Activated T-cell treated with anti-CD3 and anti-CD28 coated beads, Interleukin-2, amount 50 U/mL, for 24 hours (primary cell): ENCODE results near the gene ATAD3B.
"Not testable (repeated sequence)": the region's sequence is repeated elsewhere in the genome, so short reads cannot be mapped to it uniquely, and the experiment has no call there.

Experiments
- DNase-seq: peaks from one replicate; pipeline ENCODE4 v3.0.0-alpha.2; 2020
- H3K27ac Mint-ChIP-seq: 2 replicates; pipeline ENCODE4 v1.8.0; 2020; ENCODE audit warnings: mild to moderate bottlenecking, mixed read lengths
- H3K27me3 Mint-ChIP-seq: 2 replicates; pipeline ENCODE4 v1.8.0; 2020; ENCODE audit warnings: mixed read lengths
- H3K36me3 Mint-ChIP-seq: 2 replicates; pipeline ENCODE4 v1.8.0; 2020; ENCODE audit warnings: low read depth, mixed read lengths
- H3K4me1 Mint-ChIP-seq: 2 replicates; pipeline ENCODE4 v1.8.0; 2020; ENCODE audit warnings: low read depth, mixed read lengths
- H3K4me3 Mint-ChIP-seq: 2 replicates; pipeline ENCODE4 v1.8.0; 2020; ENCODE audit warnings: mild to moderate bottlenecking, moderate library complexity, mixed read lengths
- H3K9me3 Mint-ChIP-seq: 2 replicates; pipeline ENCODE4 v1.8.0; 2020; ENCODE audit warnings: mixed read lengths

ATAD3B gene

DNA sequence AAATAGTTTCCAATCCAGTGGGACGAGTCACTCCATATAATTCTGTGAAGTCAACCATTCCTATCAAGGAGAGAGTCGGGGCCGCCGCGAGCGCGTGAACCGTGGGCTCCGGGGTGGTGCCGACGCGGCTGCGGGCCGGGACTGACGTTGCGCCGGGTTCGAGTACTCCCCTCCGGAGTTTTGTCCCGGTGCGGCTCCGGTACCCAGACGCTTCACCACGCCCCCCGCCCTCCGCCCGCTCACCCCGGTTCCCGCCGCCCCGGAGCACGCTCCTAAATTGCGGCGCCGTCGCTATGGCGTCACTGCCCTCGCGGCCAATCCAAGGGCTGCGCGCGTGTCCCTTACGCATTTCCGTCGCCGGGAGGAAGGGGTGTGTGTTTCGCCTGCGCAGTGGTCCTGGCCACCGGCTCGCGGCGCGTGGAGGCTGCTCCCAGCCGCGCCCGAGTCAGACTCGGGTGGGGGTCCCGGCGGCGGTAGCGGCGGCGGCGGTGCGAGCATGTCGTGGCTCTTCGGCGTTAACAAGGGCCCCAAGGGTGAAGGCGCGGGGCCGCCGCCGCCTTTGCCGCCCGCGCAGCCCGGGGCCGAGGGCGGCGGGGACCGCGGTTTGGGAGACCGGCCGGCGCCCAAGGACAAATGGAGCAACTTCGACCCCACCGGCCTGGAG lies at the start of gene ATAD3B:
Gene ATAD3B (plus strand): TSS at position 377 of the 664 bp plus-strand sequence. CDS start 120 bp downstream, at position 497.
- Mint-ChIP-seq H3K4me3 (peak within 1 kb of the TSS; percentile 88), H3K4me1 (peaks cover 31% of the 10 kb centered on the region), H3K27me3 (no peaks in the 10 kb centered on the region), H3K9me3 (no peaks in the 10 kb centered on the region), H3K36me3 (peaks cover 36% of the 10 kb centered on the region), H3K27ac (peak within 1 kb of the TSS; percentile 94)
- peak; percentile 96 for DNase-seq

DNA sequence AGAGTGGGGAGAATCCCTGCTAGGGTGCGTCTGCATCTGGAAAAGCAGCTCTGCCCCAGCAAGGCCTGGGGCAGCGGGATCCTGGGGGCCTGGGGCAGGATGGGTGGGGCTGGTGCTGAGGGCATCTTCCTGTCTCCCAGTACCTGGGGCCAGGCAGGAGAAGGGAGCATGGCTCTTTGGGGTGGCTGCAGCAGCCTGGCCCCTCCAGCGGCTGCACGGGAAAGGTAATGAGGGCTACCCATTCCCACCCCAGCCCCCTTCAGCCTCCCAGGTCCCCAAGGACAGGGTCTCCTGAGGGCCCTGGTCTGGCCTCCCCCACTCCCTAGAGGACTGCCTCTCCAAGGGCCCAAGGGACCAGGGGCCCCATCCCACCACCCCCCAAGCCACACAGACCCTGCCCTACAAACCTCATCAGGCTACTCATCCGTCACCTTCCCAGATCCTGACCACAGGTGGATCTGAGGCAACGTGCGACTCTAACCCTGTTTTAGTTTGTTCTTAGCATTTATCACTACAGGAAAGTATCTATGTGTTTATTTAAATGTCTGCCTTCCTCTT lies 49.6 kb upstream of the ATAD3B start:
- H3K27me3 Mint-ChIP-seq: peaks cover 38% of the 10 kb centered on the region
- no peak overlapping the region for H3K27ac Mint-ChIP-seq
- H3K4me1 Mint-ChIP-seq: peaks cover 17% of the 10 kb centered on the region
- no peak overlapping the region for H3K4me3 Mint-ChIP-seq
- no peaks in the 10 kb centered on the region for H3K36me3 Mint-ChIP-seq
- DNase-seq: no peak
- H3K9me3 Mint-ChIP-seq: no peaks in the 10 kb centered on the region

DNA sequence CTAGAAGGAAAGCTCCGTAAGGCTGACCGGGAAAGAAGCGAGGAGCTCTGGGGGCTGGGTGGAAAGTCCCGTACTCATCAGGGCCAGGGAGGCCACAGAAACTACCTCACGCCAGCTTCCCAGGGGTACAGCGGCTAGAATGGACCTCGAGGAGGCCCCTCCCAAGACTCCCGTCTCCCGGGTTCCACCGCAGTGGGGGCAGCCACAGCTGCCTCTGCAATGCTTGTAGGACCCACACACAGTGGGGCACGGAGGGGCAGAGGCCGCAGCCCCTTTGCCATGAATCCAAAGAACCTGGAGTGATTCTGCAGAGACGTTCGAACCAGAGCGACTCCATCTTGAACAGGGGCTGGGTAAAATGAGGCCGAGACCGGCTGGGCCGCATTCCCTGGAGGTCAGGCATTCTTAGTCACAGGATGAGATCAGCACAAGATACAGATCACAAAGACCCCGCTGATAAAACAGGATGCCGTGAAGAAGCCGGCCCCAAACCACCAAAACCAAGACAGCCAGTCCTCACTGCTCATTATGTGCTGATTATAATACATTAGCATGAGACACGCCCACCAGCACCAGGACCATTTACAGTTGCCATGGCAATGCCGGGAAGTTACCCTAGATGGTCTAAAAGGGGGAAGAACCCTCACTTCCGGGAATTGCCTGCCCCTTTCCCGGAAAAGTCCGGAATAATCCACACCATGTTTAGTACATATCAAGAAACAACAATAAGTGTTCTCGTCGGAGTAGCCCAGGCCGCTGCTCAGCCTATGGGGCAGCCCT lies 48.9 kb upstream of the ATAD3B start:
- H3K27ac Mint-ChIP-seq: peak overlapping the region; percentile 17
- H3K9me3 Mint-ChIP-seq: no peaks in the 10 kb centered on the region
- H3K27me3 Mint-ChIP-seq: peaks cover 38% of the 10 kb centered on the region
- peaks cover 16% of the 10 kb centered on the region for H3K4me1 Mint-ChIP-seq
- no peak for DNase-seq
- H3K4me3 Mint-ChIP-seq: no peak overlapping the region
- no peaks in the 10 kb centered on the region for H3K36me3 Mint-ChIP-seq

DNA sequence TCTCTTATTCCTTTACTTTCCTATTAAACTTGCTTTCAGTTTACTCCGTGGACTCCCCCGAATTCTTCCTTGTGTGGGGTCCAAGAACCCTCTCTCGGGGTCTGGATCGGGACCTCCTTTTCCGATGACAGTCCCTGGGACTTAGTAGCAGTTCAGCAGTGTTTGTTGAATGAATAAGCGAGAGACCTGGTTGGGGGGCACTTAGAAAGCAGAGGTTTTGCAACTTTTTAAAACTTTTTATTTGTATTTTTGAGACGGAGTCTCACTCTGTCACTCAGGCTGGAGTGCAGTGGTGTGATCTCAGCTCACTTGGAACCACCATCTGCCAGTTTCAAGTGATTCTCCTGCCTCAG lies 48.3 kb upstream of the ATAD3B start:
- peaks cover 11% of the 10 kb centered on the region for H3K4me1 Mint-ChIP-seq
- H3K4me3 Mint-ChIP-seq: no peak overlapping the region
- no peak for DNase-seq
- H3K27me3 Mint-ChIP-seq: peaks cover 38% of the 10 kb centered on the region
- no peaks in the 10 kb centered on the region for H3K9me3 Mint-ChIP-seq
- H3K27ac Mint-ChIP-seq: no peak overlapping the region
- no peaks in the 10 kb centered on the region for H3K36me3 Mint-ChIP-seq

- no peaks in the 10 kb centered on the region for H3K36me3 Mint-ChIP-seq
- H3K27me3 Mint-ChIP-seq: peaks cover 50% of the 10 kb centered on the region
- no peak for DNase-seq
- H3K9me3 Mint-ChIP-seq: no peaks in the 10 kb centered on the region
- H3K4me1 Mint-ChIP-seq: peaks cover 10% of the 10 kb centered on the region
- H3K27ac Mint-ChIP-seq: no peak overlapping the region
- no peak overlapping the region for H3K4me3 Mint-ChIP-seq
Observed at GRCh38 chr1:1424707-1425106, 46.9 kb upstream of the ATAD3B start.

- no peak for DNase-seq
- peaks cover 10% of the 10 kb centered on the region for H3K4me1 Mint-ChIP-seq
- no peak overlapping the region for H3K27ac Mint-ChIP-seq
- no peaks in the 10 kb centered on the region for H3K36me3 Mint-ChIP-seq
- no peaks in the 10 kb centered on the region for H3K9me3 Mint-ChIP-seq
- no peak overlapping the region for H3K4me3 Mint-ChIP-seq
- peaks cover 56% of the 10 kb centered on the region for H3K27me3 Mint-ChIP-seq
Observed at GRCh38 chr1:1425426-1425752, 46.2 kb upstream of the ATAD3B start.

- H3K27ac Mint-ChIP-seq: no peak overlapping the region
- no peaks in the 10 kb centered on the region for H3K9me3 Mint-ChIP-seq
- peaks cover 53% of the 10 kb centered on the region for H3K27me3 Mint-ChIP-seq
- DNase-seq: no peak
- no peaks in the 10 kb centered on the region for H3K36me3 Mint-ChIP-seq
- no peak overlapping the region for H3K4me3 Mint-ChIP-seq
- peaks cover 10% of the 10 kb centered on the region for H3K4me1 Mint-ChIP-seq
Observed at GRCh38 chr1:1425753-1426495, 45.6 kb upstream of the ATAD3B start.

DNA sequence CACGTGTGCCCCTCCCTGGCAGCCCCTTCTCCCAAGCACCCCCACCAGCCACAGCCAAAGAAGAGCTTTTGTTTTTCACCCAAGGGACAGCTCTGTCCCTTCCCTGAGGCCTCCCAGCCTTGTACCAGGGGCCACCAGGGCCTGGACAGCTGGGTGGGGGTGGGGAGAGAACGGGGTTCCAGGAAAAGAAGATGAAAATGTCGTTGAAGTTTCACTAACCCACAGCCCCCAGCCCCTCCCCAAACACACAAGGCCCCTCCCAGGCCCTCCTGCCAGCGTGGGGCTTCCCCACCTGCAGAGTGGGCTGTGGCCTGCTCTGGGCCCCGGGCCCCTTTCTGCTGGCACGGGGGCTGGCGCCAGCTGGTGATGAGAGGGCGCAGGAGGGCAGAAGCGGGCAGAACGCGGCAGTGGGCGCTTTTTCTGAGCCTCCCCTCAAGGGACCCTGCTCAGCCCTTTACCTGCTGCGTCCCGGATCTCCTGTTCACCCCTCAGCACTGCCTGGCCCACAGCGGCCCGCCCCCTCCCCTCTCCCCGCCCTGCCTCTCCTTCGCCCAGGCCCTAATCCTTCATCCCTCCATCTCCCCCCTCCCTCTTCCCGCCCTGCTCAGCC lies 45.0 kb upstream of the ATAD3B start:
- Mint-ChIP-seq H3K4me1 (peaks cover 10% of the 10 kb centered on the region), H3K27ac (no peak overlapping the region), H3K27me3 (peaks cover 52% of the 10 kb centered on the region), H3K4me3 (no peak overlapping the region), H3K9me3 (no peaks in the 10 kb centered on the region), H3K36me3 (no peaks in the 10 kb centered on the region)
- DNase-seq: no peak

- no peaks in the 10 kb centered on the region for H3K9me3 Mint-ChIP-seq
- H3K4me1 Mint-ChIP-seq: peaks cover 8% of the 10 kb centered on the region
- H3K4me3 Mint-ChIP-seq: no peak overlapping the region
- peaks cover 53% of the 10 kb centered on the region for H3K27me3 Mint-ChIP-seq
- no peak for DNase-seq
- no peak overlapping the region for H3K27ac Mint-ChIP-seq
- no peaks in the 10 kb centered on the region for H3K36me3 Mint-ChIP-seq
Observed at GRCh38 chr1:1427106-1427819, 44.3 kb upstream of the ATAD3B start.

DNA sequence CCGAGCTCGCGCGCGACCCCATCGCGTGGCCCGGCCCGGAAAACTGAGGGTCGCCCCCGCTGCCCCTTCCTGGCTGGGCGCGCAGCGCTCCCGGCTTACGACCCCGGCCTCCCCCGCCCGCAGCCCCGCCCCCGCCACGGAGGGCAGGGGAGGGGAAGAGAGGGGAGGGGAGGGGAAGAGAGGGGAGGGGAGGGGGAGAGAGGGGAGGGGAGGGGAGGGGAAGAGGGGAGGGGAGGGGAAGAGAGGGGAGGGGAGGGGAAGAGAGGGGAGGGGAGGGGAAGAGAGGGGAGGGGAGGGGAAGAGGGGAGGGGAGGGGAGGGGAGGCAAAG lies 43.8 kb upstream of the ATAD3B start:
- Mint-ChIP-seq H3K9me3 (no peaks in the 10 kb centered on the region), H3K36me3 (no peaks in the 10 kb centered on the region), H3K27me3 (peaks cover 51% of the 10 kb centered on the region), H3K4me1 (peaks cover 4% of the 10 kb centered on the region), H3K4me3 (no peak overlapping the region), H3K27ac (no peak overlapping the region)
- no peak for DNase-seq

- DNase-seq: no peak
- no peaks in the 10 kb centered on the region for H3K9me3 Mint-ChIP-seq
- H3K4me1 Mint-ChIP-seq: peaks cover 2% of the 10 kb centered on the region
- no peak overlapping the region for H3K27ac Mint-ChIP-seq
- H3K4me3 Mint-ChIP-seq: no peak overlapping the region
- H3K36me3 Mint-ChIP-seq: no peaks in the 10 kb centered on the region
- H3K27me3 Mint-ChIP-seq: peaks cover 47% of the 10 kb centered on the region
Observed at GRCh38 chr1:1428174-1428573, 43.4 kb upstream of the ATAD3B start.

GRCh38 chr1:1428967-1429366 lies 42.6 kb upstream of the ATAD3B start:
- not testable (repeated sequence) for H3K4me3 Mint-ChIP-seq, DNase-seq, H3K27ac Mint-ChIP-seq, H3K4me1 Mint-ChIP-seq, H3K9me3 Mint-ChIP-seq, H3K36me3 Mint-ChIP-seq
- peaks cover 46% of the 10 kb centered on the region for H3K27me3 Mint-ChIP-seq

DNA sequence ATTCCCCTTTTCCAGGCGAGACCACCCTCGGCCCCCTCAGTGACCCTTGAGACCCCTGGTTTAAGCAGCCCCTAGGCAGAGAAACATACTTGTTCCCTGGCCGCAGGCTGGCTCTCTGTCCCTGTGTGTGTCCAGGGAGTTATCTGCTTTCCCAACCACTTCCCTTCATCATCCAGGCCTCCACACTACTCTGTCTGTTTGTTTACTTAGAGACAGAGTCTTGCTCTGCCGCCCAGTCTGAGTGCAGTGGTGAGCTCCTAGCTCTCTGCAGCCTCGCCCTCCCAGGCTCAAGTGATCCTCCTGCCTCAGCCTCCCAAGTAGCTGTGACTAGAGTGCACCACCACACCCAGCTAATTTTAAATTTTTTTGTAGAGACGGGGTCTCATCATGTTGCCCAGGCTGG lies 41.9 kb upstream of the ATAD3B start:
- H3K36me3 Mint-ChIP-seq: no peaks in the 10 kb centered on the region
- H3K27me3 Mint-ChIP-seq: peaks cover 46% of the 10 kb centered on the region
- no peaks in the 10 kb centered on the region for H3K9me3 Mint-ChIP-seq
- no peak for DNase-seq
- H3K4me1 Mint-ChIP-seq: peaks cover 10% of the 10 kb centered on the region
- H3K27ac Mint-ChIP-seq: no peak overlapping the region
- H3K4me3 Mint-ChIP-seq: no peak overlapping the region
